Measurements from ENCODE around the gene CHPF2.

DNA sequence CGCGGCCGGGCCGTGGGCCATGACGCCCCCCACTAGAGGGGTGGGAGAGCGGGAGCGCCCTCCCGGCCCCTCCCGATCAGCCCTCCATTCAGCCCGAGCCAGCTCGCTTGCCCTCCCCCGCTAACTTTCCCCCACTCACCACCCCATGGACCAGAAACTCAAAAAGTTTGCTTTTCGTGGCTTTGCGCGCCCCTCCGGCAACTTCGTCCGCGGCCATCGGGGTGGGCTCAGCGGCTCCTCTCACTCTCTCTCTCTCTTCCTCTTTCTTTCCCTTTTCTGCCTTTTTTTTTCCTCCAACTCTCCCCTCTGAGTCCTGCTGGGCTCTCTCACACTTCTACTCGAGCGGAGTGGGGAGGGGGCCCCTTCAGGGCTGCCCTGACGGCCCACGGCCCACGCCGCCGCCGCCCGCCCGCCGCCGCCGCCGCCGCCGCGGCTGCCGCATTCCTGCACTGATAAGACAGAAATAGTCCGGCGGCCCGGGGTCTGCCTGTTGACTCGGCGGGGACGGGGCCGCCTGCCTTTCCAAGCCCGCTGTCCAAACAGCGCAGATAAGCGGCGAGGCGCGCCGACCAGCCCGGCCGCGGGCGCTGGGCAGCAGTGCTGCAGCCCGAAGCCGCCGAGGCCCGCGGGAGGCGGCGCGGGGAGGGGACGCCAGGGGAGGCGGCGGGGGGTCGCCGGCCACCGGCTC, 16.2 kb downstream of the CHPF2 start, which contains the start of gene SMARCD3:
- TF ChIP-seq, protein P1, sequence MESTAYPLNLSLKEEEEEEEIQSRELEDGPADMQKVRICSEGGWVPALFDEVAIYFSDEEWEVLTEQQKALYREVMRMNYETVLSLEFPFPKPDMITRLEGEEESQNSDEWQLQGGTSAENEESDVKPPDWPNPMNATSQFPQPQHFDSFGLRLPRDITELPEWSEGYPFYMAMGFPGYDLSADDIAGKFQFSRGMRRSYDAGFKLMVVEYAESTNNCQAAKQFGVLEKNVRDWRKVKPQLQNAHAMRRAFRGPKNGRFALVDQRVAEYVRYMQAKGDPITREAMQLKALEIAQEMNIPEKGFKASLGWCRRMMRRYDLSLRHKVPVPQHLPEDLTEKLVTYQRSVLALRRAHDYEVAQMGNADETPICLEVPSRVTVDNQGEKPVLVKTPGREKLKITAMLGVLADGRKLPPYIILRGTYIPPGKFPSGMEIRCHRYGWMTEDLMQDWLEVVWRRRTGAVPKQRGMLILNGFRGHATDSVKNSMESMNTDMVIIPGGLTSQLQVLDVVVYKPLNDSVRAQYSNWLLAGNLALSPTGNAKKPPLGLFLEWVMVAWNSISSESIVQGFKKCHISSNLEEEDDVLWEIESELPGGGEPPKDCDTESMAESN (CRISPR knock-in tag; conservative IDR thresholded peaks at IDR 0.05) = 0 out of 2 replicates have a peak, but pooled peaks have one; percentile 28
- TF ChIP-seq NFRKB (IDR thresholded peaks at IDR 0.05) (no peak), EP300 (IDR thresholded peaks at IDR 0.05; ENCODE audit: low read depth in 2 of 2, low read length in 2 of 2) (no peak), EP300 (CRISPR knock-in tag; IDR thresholded peaks at IDR 0.05; ENCODE audit: borderline replicate concordance) (no peak), PLRG1 (conservative IDR thresholded peaks at IDR 0.05) (no peak), U2AF1 (optimal IDR thresholded peaks at IDR 0.05; ENCODE audit: low read depth, low read length) (no peak), RFX5 (IDR thresholded peaks at IDR 0.05; ENCODE audit: low read depth, low read length) (no peak), ZNF577 (CRISPR knock-in tag; IDR thresholded peaks at IDR 0.05; ENCODE audit: borderline replicate concordance, low read depth) (no peak), RAD51 (IDR thresholded peaks at IDR 0.05; ENCODE audit: borderline replicate concordance) (no peak), POLR2A (IDR thresholded peaks at IDR 0.05; ENCODE audit: insufficient read depth in 1 of 2, low read depth in 2 of 2, low read length in 2 of 2) (no peak)

All from HepG2 (cell line).